Measurements from ENCODE around the gene RANBP9. TPM values are rescaled to one million over a fixed set of nuclear protein-coding genes. Genes with fewer than 3 reads are reported as not detected.

The RANBP9 gene
- total RNA-seq, 1 donor from 2014 or later = 50.6 TPM

DNA sequence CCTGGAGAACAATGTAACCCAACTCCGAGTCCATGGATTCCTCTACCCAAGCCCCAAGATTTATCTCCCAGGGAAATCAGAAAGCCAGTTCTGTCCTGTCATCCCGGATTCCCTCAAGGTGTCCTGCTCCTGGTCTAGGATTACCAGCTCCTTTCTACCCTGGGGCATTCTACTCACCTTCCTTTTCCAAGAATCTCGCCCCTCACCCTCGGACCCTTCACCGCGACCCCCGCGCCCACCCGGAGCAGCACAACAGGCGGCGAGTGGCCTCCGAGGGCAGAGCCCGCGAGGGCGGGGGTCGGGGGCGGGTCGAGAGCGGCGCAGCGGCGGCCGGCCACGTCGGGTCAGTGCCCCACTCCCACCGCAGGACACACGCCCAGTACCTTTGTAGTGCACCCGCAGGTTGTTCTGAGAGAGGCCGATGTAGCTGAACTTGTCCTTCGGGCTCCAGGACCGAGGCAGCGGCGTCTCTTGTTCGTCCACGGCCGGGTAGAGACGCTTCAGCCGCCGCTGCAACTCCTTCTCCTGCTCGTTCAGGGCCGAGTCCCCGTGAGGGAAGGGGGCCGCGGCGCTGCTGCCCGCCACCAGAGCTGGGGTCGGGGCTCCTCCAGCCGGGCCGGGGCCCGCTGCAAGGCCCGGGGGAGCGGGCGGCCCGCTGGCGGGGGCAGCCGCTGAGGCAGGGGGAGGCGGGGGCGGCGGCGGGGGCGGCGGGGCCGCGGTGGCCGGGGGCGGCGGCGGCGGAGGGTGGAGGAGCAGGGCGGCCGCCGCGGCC is 897 bp downstream of the RANBP9 start:
- DNase-seq = peak; percentile 56

DNA sequence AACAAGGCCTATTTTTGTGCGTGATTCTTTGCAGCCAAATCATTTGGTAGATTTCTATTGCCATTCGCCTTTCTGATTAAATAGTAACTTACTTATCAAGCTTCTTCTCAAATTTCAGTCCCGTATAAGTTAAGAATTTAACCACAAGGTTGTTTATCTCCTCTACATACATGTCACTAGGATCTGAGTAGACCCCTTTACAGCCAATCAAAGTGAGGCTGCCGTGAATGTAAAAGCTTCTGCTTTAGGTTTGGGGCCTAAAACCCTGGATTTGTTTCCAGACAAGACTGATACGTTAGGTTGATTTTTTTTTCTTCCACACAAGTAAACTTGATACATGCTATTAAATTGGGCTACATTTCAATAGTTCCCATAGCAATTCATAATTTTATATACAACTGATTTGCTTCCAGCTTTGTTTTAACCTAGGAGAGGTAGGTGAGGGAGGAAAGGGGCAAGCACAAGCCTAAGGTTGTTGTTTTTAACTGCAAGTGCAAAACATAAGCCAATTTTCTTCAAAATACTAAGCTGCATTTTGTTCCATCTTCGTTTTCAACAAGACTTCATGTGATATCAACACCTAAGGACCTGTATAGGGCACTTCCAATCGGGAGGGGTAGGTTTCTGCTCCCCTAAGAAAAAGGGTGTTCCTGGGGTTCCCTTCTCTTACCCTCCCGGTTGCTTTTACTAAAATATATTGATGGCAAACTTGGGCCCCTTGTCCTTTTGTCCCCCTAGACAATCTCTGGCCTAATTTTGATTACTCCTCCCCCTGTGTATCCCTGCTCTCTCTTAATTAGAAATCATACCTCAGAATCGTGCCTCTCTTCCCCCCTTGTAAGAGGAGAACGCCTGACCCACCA is 1.7 kb downstream of the RANBP9 start:
- peak; percentile 61 for DNase-seq

DNA sequence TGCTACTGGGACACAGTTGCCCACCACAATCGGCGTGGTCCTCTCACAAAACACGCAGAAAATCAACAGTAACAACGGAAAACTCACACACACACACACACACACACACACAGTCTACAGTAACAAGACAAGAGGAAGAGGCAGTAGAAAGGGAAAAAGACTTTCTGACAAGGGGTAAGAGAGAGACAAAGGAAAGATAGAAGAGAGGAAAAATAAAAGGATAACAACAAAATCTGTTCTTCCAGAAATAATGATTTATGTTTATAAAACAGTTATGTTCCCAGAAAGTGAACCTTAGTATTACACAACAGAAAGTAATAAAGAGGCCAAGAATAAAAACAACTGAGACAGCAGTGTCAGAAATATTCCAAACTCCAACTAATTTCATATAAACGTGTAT is 2.9 kb downstream of the RANBP9 start:
- DNase-seq = no peak

DNA sequence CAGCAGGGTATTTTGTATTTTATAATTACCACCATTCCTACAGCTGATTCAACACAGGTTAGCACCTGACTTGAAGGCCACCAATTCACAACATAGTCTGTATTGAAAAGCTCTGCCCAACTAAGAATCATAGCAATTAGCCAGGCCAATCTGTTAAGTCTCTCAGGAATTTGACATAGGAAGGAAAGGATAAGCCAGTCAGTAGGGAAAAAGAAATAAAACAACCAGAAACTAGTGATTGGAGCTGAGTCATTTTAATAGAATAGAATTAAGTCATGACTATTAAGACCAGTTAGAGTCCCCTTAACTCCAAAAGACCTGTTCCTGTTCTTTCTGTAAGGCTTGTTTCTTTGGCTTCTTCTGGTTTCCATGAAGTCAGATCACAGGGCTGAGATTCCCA is 8.1 kb downstream of the RANBP9 start:
- no peak for DNase-seq

DNA sequence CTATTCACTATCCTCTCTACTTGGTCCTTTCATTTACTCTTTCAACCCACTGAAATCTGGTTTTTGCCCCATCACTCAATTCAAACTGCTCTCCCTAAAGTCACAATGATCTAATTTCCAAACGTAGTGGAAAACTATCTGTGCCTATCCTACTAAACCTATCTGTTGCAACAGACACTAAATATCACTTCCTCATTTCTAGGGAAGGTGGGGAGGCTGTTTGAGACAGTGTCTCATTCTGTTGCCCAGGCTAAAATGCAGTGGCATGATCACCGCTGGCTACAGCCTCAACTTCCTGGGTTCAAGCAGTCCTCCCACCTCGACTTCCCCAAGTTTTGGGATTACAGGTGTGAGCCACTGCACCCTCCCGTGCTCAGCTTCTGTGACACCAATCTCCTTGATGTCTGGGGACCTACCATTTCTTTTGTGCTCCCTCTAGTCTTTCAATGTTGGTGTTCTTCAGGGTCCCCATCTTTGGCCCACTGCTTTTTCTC is 8.8 kb downstream of the RANBP9 start:
- no peak for DNase-seq

DNA sequence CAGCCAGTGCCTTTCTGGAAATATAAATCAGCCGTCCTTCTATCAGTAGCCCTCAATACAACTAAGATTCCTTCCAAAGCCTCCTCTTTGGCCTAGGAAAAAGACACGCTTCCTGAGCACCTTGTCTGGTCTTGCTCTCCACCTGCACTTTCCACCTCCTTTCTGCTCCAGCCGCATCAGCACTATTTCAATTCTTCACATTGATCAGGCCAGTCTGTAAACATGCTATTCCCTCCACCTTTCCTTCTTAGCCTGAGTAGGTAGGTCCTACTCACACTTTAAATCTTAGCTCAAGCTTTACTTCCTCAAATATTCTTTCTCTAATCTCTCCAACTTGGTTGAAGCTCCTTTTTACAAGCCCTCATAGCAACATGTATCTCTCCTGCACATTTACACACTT is 11.4 kb downstream of the RANBP9 start:
- no peak for DNase-seq

DNA sequence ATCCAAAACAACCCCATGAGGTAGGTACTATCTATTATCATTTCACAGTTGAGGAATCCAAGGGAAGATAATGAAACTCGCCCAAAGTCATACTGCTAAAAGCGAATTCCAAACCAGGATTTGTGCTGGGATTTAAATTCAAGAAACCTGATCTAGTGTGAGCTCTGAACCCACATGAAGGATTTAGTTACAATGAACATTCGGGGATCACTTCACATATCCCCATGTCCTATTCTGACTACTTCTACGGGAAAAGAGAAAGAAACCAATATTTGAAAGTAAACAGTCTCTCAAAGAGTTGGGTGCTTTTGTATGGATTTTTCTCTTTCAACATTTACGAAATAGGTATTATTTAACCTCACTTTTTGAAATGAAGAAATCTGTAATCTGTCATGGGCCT is 12.9 kb downstream of the RANBP9 start:
- no peak for DNase-seq

DNA sequence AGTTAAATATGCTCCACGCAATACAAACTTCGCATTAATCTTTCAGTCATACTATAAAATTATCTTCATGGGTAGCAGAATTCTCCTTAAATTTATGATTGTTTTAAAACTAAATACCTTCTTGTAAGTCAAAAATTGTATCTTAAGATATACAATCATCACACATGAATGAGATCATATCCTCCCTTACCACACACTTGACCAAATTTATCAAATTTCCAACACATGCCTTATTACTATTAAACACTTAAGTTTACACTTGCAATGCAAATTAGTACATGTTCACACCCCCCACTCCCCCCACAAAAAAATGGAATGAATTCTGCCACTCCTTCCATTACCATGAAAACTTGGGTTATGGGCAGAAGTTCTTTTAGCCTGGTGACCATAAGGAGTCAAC is 13.8 kb downstream of the RANBP9 start:
- DNase-seq = no peak

DNA sequence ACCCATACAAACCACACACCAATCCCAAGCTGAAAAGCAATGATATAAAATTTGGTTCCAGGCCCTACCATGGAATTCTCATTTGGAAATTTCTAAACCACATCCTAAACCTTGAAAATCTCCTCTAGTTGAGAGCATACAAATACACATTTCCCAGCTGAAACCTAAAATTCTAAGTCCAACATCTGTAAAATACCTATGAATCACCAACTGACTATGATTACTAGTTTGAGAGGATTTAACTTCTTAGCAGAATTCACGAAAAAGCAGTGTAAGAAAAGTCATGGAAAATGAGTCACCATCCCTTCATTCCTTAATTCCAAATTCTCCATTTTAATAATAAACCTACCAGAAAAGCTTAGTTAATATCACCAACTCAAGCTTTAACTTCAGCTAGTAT is 15.4 kb downstream of the RANBP9 start:
- no peak for DNase-seq

DNA sequence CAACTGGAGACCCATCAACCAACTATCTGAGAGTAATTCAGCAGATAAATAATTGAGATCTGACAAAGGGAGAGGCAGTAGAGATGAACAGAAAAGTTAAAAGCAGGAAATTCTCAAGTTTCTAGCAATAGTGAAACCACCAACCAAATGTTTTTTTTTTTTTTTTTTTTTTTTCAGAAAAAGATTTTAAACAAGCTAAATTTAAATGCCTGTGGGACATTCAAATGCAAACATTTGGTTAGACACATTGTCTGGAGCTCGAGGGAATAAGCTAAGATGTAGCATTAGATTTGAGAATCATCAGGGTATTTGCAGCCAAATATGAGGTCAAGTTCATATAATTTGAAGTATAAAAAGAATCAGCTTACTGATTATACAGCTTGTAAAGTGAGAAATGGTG is 16.4 kb downstream of the RANBP9 start:
- no peak for DNase-seq

DNA sequence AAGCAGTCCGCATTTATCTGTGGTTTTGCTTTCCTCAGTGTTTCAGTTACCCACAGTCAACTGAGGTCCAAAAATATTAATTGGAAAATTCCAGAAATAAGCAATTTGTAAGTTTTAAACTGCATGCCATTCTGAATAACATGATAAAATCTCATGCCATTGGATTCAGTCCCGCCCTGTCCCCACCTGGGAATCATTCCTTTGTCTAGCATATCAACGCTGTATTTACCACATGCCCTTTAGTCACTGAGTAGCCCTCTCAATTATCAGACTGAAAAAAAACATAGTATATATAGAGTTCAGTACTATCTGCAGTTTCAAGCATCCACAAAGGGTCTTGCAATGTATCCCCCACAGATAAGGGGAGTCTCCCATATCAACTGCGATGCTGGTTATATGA is 17.1 kb downstream of the RANBP9 start:
- no peak for DNase-seq

DNA sequence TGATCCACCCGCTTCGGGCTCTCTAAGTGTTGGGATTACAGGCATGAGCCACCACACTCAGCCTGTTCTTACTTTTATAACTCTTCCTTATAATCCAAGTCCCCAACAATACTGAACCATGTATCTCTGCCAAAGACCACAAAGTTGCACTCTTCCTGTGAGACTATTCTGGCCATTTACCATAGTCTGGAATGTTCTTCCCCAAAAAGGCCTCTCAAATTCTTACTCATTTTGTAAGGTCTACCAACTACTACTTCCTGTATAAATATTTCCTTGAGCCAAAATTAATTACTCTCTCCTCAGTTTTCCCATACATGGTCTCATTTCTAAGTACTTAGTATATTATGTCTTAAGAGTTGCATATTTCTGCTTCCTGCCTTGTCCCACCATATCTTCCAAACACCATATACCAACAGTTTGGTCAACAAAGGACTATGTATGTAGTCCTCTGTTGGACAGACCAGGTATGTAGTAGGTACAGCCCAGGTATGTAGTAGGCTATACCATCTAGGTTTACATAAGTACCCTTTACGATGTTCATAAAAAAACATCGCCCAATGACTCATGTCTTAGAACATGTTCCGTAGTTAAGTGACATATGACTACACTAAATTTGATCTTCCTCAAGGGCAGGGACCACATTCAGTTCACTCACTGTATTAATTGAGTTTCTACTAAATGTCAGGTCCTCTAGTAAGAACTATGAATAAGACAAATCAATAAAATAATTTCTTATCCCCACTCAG is 22.0 kb downstream of the RANBP9 start:
- DNase-seq = no peak

DNA sequence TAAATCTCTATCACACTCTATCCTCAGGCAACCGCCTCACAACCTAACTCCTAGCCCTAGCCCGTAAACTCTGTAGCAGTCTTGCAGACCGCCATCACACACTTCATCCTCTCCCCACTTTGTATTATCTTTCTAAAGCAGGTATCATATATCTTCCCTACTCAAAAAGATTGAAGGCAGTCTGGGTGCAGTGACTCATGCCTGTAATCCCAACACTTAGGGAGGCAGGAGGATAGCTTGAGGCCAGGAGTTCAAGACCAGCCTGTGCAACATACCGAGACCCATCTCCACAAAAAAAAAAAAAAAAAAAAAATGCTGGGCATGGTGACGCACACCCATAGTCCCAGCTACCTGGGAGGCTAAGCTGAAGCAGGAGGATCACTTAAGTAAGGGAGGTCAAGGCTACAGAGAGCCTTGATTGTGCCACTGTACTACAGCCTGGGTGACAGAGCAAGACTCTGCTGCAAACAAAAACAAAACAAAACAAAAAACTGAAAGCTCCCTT is 22.9 kb downstream of the RANBP9 start:
- no peak for DNase-seq

DNA sequence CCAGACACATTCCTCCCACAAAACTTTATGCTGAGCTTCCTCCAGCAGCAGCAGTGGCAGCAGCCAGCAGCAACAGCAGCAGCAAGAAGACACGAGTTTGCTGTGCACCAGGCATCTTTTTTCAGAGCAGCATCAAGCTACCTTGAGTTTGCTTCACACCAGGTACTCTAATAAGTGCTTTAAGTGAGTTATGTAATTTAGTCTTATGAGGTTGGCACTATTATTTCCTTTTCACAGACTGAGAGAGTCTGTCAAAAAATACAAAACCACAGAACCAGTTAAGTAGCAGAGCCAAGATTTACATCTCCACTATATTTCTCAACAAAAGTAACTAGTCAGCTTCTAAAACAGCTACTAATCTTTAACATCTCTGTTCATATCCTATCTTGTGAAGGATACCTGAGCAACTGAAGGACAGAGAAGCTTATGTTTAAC is 23.7 kb downstream of the RANBP9 start:
- DNase-seq = no peak

DNA sequence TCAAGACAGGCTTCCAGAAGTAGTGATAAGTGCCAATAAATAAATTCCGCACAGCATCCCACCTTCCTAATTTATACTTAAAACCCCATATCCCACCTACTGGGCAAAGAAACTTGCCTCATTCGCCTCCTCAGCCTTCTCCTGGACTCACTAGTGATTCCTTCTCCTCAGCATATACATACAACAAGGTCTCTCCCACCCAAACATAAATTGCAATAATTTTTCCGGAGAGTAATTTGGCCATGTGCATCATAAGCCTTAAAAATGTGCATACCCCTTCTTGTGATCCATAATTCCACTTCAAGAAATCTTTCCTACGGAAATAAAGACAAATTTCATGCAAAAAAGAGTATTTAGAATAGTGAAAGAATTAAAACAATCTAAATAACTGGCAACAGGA is 26.8 kb downstream of the RANBP9 start:
- no peak for DNase-seq

DNA sequence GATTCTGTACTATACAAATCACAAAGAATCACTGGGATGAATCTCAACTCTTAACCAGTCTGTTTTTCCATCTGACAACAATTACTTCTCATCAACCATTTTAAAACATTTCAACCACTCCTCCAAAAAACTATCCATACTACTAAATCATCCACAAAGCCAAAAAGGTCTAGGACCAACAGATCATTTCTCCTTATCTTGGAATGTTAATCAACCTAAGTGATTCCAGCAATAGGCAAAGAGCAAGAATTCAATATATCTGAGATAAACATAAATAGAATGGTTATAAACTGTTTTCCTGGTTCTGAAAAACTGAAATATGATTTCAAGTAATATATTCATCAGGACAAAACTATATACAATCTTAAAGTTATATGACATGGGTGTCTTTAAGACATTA is 28.6 kb downstream of the RANBP9 start:
- no peak for DNase-seq

DNA sequence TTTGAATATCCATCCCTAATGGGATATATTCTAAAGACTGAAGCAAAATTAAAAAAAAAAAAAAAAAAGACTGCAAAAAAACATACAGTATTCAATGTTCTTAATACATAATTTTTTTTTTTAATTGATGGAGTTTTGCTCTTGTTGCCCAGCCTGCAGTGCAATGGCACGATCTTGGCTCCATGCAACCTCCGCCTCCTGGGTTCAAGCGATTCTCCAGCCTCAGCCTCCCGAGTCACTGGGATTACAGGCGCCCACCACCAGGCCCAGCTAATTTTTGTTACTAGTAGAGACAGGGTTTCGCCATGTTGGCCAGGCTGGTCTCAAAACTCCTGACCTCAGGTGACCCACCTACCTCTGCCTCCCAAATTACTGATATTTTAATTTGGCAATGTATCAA is 29.3 kb downstream of the RANBP9 start:
- no peak for DNase-seq

DNA sequence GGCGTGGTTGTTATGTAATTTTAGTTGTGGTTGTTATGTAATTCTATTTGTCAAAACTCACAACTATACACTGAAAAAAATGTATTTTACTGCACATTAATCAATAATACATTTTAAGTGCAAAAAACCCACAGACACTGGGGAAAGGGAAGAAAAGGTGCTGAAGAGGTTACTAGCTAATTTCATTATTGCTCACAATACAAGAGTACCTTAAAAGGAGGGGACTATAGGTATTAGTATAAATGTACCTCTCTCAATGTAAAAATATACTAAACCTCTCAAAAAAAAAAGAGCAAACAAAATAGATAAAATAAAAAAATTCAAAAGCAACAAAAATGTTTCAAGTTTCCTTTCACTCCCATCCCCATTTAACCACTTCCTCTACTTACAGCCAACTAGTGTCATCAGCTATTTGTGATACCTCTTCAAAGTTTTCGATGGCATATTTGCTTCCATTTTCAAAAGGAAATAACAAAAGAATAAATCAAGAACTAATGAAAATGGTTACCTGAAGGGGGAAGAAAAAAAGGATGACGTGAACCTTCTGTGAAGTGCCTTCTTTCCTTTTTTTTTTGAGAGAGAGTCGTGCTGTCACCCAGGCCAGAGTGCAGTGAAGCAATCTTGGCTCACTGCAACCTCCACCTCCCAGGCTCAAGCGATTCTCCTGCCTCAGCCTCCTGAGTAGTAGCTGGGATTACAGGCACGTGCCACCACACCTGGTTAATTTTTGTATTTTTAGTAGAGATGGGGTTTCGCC is 30.2 kb downstream of the RANBP9 start:
- DNase-seq = no peak

DNA sequence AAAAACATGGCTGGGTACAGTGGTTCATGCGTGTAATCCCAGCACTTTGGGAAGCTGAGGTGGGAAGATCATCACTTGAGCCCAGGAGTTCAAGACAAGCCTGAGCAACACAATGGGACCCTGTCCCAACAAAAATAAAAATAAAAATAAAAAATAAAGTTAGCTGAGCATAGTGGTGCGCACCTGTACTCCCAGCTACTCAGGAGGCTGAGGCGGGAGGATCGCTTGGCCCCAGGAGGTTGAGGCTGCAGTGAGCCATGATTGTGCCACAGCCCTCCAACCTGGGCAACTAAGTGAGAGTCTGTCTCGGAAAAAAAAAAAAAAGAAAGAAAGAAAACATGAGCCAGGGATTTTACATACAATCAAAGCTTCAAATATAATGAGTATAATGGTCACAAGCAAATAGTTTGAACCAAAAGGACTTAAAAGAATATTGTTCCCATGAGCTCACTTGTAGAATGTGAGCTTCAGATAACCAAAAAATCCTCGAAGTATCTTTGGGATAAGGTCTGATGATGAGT is 31.1 kb downstream of the RANBP9 start:
- DNase-seq = no peak

DNA sequence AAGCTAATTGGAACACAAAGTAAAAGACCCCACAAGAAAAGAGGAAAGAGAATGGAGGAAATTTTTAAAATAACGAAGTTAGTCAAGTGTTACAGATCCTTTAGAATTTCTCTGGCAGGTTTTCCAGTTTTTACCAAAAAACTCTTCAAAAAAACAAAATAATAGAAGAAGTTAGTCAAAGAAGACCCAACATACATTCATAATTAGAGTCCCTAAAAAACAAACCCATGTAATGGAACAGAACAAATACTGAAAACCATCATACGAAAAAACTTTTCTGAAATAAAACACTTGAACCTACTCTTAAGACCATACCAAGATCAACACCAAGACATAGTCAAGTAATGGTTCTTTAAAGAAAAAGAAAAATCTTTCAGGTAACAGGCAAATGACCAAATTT is 31.6 kb downstream of the RANBP9 start:
- no peak for DNase-seq

DNA sequence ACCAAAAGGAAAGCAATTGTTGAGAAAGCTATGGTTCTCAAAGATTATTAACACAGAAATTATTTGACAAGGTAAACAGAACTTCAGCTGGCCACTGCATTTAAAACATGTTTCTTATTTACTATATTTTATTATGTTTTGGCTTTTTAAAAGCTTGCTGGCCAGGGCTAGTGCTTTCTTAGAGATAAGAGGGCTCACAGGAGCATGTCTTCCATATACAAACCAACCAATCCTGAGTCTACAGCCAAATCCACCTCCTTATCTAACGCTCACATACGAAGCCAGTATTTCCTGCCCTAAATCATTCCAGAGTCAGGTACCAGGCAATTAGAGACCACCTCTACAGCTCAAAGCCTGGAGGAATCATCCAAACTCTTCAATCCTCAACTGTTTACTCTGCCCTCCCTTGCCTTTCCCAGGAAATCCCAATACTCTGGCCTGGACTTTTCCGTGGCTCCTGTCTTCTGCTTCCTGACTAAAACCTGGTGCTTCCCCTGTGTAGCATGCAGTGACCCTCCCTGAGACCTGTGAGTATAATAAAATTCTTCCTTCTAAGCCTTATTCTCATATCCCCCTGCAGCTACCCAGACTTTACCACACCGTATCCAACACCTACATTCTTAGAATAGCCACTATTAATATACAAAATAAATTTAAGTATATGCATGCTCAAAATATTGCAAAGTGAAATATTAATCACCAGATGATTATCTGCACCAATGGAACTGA is 33.2 kb downstream of the RANBP9 start:
- DNase-seq = no peak
